Stimulated activated CD4-positive, alpha-beta T cell treated with anti-CD3 and anti-CD28 coated beads, Interleukin-15, amount 100 ng/mL, for 48 hours (primary cell): ENCODE data around the gene GNA14.
"Not testable (repeated sequence)": the region's sequence is repeated elsewhere in the genome, so short reads cannot be mapped to it uniquely, and the experiment has no call there.

ENCODE experiments used
- DNase-seq, 2 donors: peaks; one replicate each; pipeline ENCODE4 v3.0.0-alpha.2; 2020; ENCODE audit warnings: low read depth in 2 of 2

GNA14 gene

GRCh38 chr9:77648234-77649108 is at the start of gene GNA14:
GNA14 (minus strand) TSS chr9:77648322; CDS start chr9:77647793, 529 bp downstream.
- no peak for DNase-seq

GRCh38 chr9:77697238-77697984 is 49.3 kb upstream of the GNA14 start:
- no peak for DNase-seq

- not testable (repeated sequence) for DNase-seq
Observed at GRCh38 chr9:77690723-77691122, 42.6 kb upstream of the GNA14 start.

DNA sequence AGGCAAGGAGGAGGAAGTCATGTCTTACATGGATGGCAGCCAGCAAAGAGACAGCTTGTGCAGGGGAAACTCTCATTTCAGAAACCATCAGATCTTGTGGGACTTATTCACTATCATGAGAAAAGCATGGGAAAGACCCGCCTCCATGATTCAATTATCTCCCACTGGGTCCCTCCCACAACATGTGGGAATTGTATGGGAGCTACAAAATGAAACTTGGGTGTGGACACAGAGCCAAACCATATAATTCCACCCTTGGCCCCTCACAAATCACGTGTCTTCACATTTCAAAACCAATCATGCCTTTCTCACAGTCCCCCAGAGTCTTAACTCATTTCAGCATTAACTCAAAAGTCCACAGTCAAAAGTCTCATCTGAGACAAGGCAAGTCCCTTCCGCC is 42.0 kb upstream of the GNA14 start:
- DNase-seq: not testable (repeated sequence)

DNA sequence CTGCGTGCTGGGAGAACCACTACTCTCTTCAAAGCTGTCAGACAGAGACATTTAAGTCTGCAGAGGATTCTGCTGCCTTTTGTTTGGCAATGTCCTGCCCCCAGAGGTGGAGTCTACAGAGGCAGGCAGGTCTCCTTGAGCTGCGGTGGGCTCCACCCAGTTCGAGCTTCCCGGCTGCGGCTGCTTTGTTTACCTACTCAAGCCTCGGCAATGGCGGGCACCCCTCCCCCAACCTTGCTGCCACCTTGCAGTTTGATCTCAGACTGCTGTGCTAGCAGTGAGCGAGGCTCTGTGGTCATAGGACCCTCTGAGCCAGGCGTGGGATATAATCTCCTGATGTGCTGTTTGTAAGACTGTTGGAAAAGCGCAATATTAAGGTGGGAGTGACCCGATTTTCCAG is 39.6 kb upstream of the GNA14 start:
- DNase-seq: not testable (repeated sequence)

DNA sequence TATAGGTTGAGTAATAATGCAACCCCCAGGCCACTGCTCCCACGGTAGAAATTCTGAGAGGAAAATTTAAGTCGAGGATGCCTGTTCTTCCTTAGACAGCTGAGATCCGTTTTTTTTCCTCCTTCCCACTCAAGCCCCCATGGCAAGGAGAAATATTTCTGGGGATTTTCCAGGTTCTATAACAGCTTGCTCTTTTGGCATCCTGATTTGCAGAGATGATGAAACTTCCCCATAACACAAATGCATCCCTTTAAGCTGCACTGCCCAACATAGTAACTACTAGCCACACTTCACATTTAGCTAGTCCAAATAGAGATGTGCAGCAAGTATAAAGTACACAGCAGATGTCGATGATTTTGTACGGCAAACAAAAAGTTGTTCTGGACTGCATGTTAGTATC is 32.5 kb upstream of the GNA14 start:
- no peak for DNase-seq

DNA sequence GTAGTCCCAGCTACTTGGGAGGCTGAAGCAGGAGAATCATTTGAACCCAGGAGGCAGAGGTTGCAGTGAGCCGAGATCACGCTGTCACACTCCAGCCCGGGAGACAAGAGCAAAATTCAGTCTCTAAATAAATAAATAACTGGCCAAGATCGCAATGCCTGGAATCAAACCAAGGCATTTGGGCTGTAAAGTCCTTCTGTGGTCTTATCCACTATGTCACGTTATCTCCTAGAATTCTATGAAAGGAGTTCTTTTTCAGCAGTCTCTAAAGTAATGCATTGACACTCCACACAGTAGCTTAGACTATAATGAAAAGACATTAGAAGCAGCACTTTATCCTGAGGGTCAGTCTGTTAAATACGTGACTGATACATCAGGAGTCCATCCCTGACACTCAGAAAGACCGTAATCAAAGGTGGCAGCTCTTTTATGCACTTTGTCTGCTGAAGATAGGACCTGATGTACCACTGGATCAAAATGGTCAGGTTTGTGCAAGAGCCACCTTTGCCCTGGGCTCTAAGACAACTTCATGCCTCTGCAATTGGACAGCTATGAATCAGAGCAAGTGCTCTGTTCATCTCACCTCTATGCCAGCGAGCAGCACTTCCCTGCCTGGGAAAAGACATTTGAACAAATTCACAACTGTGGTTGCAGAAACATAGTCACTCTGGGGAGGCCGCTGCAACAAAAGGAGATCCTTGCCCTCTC is 31.7 kb upstream of the GNA14 start:
- DNase-seq: no peak

- DNase-seq: no peak
Observed at GRCh38 chr9:77679088-77679487, 31.0 kb upstream of the GNA14 start.

DNA sequence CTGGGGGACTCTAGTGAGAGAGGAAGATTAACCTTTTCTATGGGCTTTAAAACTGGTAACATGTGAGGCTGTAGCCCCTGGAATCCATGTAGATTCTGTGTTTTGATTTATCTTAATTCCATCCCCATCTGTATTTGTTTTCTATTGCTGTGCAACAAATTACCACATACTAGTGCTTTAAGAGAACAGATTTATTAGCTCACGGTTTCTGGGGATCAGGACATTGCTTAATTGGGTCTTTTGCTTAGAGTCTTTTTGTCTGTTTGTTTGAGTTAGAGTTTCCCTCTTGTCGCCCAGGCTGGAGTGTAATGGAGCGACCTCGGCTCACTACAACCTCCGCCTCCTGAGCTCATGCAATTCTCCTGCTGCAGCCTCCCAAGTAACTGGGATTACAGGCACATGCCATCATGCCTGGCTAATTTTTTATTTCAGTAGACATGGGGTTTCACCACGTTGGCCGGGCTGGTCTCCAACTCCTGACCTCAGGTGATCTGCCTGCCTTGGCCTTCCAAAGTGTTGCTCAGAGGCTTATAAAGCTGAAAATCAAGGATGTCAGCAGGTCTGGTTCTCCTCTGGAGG is 29.9 kb upstream of the GNA14 start:
- no peak for DNase-seq

GRCh38 chr9:77677397-77677796 is 29.3 kb upstream of the GNA14 start:
- DNase-seq: no peak

DNA sequence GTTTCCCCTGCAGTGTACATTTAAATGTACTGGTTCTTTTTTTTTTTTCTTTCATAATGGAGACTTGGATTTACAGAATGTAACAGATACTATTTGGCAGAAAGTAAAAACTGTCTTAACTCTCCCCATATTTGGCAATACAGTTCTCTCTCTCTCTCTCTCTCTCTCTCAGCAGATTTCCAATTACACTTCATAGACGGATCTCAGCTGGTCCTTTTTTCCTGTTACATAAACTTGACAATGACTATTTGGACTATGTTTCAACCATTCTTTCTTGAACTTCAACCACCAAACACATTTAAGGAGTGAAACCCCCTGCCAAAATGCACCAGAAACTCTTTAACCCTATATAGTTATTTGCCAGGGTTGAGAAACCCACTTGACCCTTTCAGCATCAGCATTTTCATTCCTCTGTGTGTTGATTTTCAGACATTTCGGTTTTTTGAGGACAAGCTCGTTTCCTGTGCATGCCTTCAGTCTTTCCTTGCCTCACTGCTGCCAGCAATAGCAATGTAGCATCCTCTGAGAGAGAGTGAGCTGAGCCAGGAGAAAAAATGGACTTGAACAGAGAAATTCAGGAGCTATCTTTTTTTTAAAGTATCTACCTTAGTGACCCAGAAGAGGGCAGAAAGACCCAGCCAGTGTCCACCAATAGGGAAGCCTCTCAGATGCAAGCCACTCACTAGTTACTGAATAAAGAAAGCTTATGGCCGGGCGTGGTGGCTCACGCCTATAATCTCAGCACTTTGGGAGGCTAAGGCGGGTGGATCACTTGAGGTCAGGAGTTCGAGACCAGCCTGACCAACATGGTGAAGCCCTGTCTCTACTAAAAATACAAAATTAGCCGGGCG is 26.0 kb upstream of the GNA14 start:
- DNase-seq: no peak

- no peak for DNase-seq
Observed at GRCh38 chr9:77672183-77672582, 24.1 kb upstream of the GNA14 start.

DNA sequence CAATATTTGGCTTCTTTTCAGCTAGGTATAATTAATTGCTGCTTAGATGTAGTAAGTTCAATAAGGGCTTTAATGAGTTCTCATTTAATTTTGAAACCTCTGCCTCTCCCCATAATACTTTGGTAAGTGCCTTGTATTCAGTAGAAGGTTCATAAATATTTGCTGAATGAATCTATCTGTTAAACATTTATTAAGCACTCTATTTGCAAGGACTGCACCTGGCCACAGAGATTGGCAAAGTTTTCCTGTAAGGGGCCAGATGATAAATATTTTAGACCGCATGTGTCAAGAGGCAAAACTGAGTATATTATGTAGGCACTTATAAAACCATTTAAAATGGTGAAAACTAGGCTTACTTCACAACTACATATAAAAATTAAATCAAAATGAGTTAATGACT is 19.0 kb upstream of the GNA14 start:
- no peak for DNase-seq

GRCh38 chr9:77663754-77664153 is 15.6 kb upstream of the GNA14 start:
- no peak for DNase-seq

GRCh38 chr9:77661566-77662085 is 13.5 kb upstream of the GNA14 start:
- DNase-seq: no peak

GRCh38 chr9:77659926-77660325 is 11.8 kb upstream of the GNA14 start:
- DNase-seq: no peak

DNA sequence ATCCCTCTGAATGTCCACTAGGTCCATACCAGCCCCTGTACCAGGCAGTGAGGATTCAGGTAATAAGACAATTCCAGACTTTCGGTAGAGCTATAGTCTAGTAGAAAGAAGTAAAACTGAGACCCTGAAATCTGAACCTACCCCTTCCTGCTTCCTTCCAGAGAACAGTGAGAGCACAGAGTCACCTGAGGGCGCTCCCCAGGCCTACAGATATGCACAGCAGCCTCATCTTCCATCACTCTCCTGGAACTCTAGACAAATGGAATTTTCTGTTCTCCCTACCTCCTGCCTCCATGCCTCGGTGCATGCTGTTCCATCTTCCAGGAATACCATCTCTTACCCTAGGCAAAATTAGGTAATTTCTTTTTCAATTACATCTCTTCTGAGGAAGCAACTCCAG is 3.1 kb upstream of the GNA14 start:
- no peak for DNase-seq

DNA sequence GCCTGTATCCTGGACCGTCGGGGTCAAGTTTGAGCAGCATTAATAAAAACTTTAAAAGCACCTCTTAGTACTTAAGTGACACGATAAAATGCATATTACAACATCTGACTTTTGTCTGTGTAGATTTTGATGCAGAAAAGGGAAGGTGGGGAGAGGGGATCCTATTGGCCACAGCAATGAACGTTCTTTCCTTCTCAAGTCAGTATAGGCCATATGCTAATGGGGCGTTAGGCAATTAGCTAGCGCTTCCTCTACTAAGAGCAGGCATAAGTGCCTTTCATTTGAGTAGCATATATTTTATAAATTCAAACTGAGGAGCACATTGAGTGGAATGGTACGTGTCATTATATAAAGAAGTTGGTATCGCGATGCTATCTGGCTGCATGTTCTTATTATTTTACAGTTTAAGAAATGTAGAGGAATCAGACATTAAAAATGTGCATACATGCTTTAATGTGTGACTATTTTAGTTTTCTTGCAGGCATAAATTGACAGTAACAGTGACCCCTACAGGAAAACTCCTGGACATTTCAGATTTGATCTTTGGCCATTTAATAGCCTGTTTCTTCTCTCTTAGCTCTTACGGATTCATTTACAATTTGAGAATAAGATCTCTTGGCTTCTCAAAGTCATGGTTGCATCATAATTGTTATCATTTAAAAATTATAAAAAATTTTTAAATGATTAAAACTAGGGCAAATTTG is 1.1 kb upstream of the GNA14 start:
- no peak for DNase-seq

DNA sequence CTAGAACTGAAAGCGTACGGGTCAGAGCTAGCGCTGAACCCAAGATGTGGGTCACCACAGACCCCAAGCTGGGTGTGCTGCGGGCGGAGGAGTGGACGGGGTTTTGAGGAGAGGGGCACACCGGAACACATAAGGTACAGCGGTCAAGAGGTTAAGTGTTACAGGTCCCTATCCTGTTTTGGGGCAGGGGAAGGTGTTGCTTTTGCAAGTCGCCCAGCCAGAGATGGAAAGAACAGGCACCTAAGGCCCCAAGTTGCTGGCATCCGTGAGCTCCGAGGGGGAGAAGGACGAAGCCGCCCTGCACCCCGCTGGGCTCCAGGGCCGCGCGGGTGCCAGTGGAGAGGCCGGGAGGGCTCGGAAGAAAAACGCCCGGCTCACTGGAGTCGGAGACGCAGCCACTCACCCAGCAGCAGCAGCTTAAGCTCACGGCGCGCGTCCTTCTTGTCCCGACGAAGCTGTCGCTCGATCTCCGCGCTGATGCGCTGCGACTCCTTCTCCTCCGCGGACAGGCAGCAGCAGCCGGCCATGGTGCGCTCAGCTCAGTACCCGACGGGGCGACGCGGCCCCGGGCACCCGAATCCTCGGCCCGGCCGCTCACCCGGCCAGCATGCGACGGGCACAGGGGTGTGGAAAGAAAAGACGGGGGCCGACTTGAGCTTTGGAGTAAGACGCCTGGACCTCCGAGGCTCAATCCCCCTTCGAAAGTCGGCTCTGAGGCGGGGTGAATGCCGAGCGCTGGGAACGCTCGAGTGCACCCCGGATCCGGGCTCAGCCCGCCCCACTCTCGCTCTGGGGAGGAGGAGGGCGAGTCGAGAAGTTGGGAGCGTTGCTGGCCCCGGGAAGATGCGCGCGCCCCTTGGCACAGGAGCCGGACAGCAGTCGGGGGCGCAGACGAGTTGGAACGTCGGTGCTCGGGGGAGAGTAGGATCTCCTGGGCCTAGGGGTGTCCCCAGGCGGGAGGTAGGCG is 572 bp downstream of the GNA14 start:
- no peak for DNase-seq
